Suprapubic skin (tissue), 3 donors: ENCODE data around the gene PLXDC2.

Experiments
- CTCF ChIP-seq, 2 donors: fragments of 200-600 bp in 1 of 2; fragments of 450-650 bp in 1 of 2; sonication (generic) in 1 of 2; IDR thresholded peaks; one replicate each; pipeline ENCODE4 v1.5.1; 2016 to 2019; ENCODE audit warnings: antibody characterized with exemption in 2 of 2, mild to moderate bottlenecking in 1 of 2, moderate library complexity in 1 of 2
- EP300 ChIP-seq: sonication (generic); formaldehyde crosslinking; IDR thresholded peaks from one replicate; pipeline ENCODE4 v1.6.1; 2017; ENCODE audit warnings: antibody characterized with exemption

GRCh38 chr10:19983880-19984565 is 167.8 kb downstream of the PLXDC2 start:
- no peak for TF ChIP-seq CTCF (IDR thresholded peaks at IDR 0.05)
- TF ChIP-seq EP300: no peak
